ENCODE measurements around the gene KRT33A. TPM values are rescaled to one million over a fixed set of nuclear protein-coding genes. Genes with fewer than 3 reads are reported as not detected.
"Not testable (repeated sequence)": the region's sequence is repeated elsewhere in the genome, so short reads cannot be mapped to it uniquely, and the experiment has no call there.

The KRT33A gene
- polyA plus RNA-seq, 3 donors from 2014 or later: not detected

GRCh38 chr17:41382394-41382793, 31.8 kb upstream of the KRT33A start:
- Mint-ChIP-seq H3K27me3 (ENCODE audit: low read depth in 3 of 3) (peaks cover 1 to 10% (median 7%) of the 10 kb centered on the region in 3 donors), H3K36me3 (peaks cover 0 to 10% (median 4%) of the 10 kb centered on the region in 3 donors), H3K9me3 (peaks cover 5 to 14% (median 10%) of the 10 kb centered on the region in 6 donors), H3K4me3 (no peak overlapping the region), H3K4me1 (no peaks in the 10 kb centered on the region), H3K27ac (no peak overlapping the region)
- no peak for DNase-seq

- not testable (repeated sequence) for H3K27me3 Mint-ChIP-seq (ENCODE audit: low read depth in 3 of 3); H3K27ac Mint-ChIP-seq; DNase-seq; H3K4me3 Mint-ChIP-seq; H3K4me1 Mint-ChIP-seq; H3K36me3 Mint-ChIP-seq
- peaks cover 5 to 11% (median 7%) of the 10 kb centered on the region in 6 donors for H3K9me3 Mint-ChIP-seq
Observed at GRCh38 chr17:41381943-41382342, 31.3 kb upstream of the KRT33A start, which contains the start of gene KRT34. Gene KRT34 (minus strand): TSS chr17:41382306. CDS start chr17:41382246, 60 bp downstream.

- H3K27ac Mint-ChIP-seq; H3K27me3 Mint-ChIP-seq (ENCODE audit: low read depth in 3 of 3); H3K36me3 Mint-ChIP-seq: not testable (repeated sequence)
Observed at GRCh38 chr17:41380091-41380490, 29.5 kb upstream of the KRT33A start.

GRCh38 chr17:41377546-41377945, 26.9 kb upstream of the KRT33A start:
- no peak for DNase-seq
- Mint-ChIP-seq H3K27ac (no peak overlapping the region), H3K4me1 (no peaks in the 10 kb centered on the region), H3K36me3 (no peaks in the 10 kb centered on the region), H3K27me3 (ENCODE audit: low read depth in 3 of 3) (peaks cover 4 to 5% (median 5%) of the 10 kb centered on the region in 3 donors), H3K9me3 (no peaks in the 10 kb centered on the region), H3K4me3 (no peak overlapping the region)

More at GRCh38 chr17:41380091-41380490, 29.5 kb upstream of the KRT33A start:
- DNase-seq, H3K4me3 Mint-ChIP-seq, H3K4me1 Mint-ChIP-seq, H3K9me3 Mint-ChIP-seq: not testable (repeated sequence)

- no peaks in the 10 kb centered on the region for H3K36me3 Mint-ChIP-seq
- H3K27ac Mint-ChIP-seq: no peak within 1 kb of the TSS
- H3K4me3 Mint-ChIP-seq: no peak within 1 kb of the TSS
- DNase-seq: no peak
- no peaks in the 10 kb centered on the region for H3K9me3 Mint-ChIP-seq
- peaks cover 2 to 4% (median 3%) of the 10 kb centered on the region in 3 donors for H3K27me3 Mint-ChIP-seq (ENCODE audit: low read depth in 3 of 3)
- no peaks in the 10 kb centered on the region for H3K4me1 Mint-ChIP-seq
Observed at GRCh38 chr17:41369713-41370112, 19.1 kb upstream of the KRT33A start, which contains the start of gene KRT33B. Gene KRT33B (minus strand): TSS chr17:41369813. CDS start chr17:41369750, 63 bp downstream.

GRCh38 chr17:41369023-41369422, 18.4 kb upstream of the KRT33A start:
- no peak overlapping the region for H3K4me3 Mint-ChIP-seq
- no peaks in the 10 kb centered on the region for H3K9me3 Mint-ChIP-seq
- H3K27me3 Mint-ChIP-seq (ENCODE audit: low read depth in 3 of 3): peaks cover 2 to 4% (median 3%) of the 10 kb centered on the region in 3 donors
- H3K36me3 Mint-ChIP-seq: no peaks in the 10 kb centered on the region
- no peak overlapping the region for H3K27ac Mint-ChIP-seq
- H3K4me1 Mint-ChIP-seq: no peaks in the 10 kb centered on the region
- no peak for DNase-seq

- no peaks in the 10 kb centered on the region for H3K36me3 Mint-ChIP-seq
- H3K27ac Mint-ChIP-seq: no peak overlapping the region
- no peaks in the 10 kb centered on the region for H3K4me1 Mint-ChIP-seq
- peaks cover 2 to 11% (median 3%) of the 10 kb centered on the region in 3 donors for H3K27me3 Mint-ChIP-seq (ENCODE audit: low read depth in 3 of 3)
- DNase-seq: no peak
- H3K9me3 Mint-ChIP-seq: no peaks in the 10 kb centered on the region
- H3K4me3 Mint-ChIP-seq: no peak overlapping the region
Observed at GRCh38 chr17:41367426-41368075, 16.9 kb upstream of the KRT33A start.

- Mint-ChIP-seq H3K27ac (no peak overlapping the region), H3K4me1 (no peaks in the 10 kb centered on the region), H3K27me3 (ENCODE audit: low read depth in 3 of 3) (peaks cover 2 to 12% (median 5%) of the 10 kb centered on the region in 3 donors), H3K4me3 (no peak overlapping the region), H3K36me3 (no peaks in the 10 kb centered on the region), H3K9me3 (no peaks in the 10 kb centered on the region)
- DNase-seq: no peak
Observed at GRCh38 chr17:41366070-41366469, 15.4 kb upstream of the KRT33A start.

- H3K36me3 Mint-ChIP-seq: no peaks in the 10 kb centered on the region
- no peak overlapping the region for H3K27ac Mint-ChIP-seq
Observed at GRCh38 chr17:41363881-41364280, 13.3 kb upstream of the KRT33A start.

GRCh38 chr17:41360296-41360995, 9.8 kb upstream of the KRT33A start:
- peaks cover 6 to 12% (median 9%) of the 10 kb centered on the region in 3 donors for H3K27me3 Mint-ChIP-seq (ENCODE audit: low read depth in 3 of 3)
- H3K27ac Mint-ChIP-seq: no peak overlapping the region
- H3K4me3 Mint-ChIP-seq: no peak overlapping the region
- DNase-seq: no peak
- H3K4me1 Mint-ChIP-seq: no peaks in the 10 kb centered on the region
- no peaks in the 10 kb centered on the region for H3K36me3 Mint-ChIP-seq
- no peaks in the 10 kb centered on the region for H3K9me3 Mint-ChIP-seq

More at GRCh38 chr17:41363881-41364280, 13.3 kb upstream of the KRT33A start:
- H3K9me3 Mint-ChIP-seq: no peaks in the 10 kb centered on the region
- H3K4me3 Mint-ChIP-seq: no peak overlapping the region
- DNase-seq: no peak
- peaks cover under 1 to 9% (median 9%) of the 10 kb centered on the region in 3 donors for H3K27me3 Mint-ChIP-seq (ENCODE audit: low read depth in 3 of 3)
- H3K4me1 Mint-ChIP-seq: no peaks in the 10 kb centered on the region

- Mint-ChIP-seq H3K27me3 (ENCODE audit: low read depth in 3 of 3) (peaks cover 6 to 11% (median 7%) of the 10 kb centered on the region in 3 donors), H3K4me3 (no peak overlapping the region), H3K4me1 (no peaks in the 10 kb centered on the region)
Observed at GRCh38 chr17:41354536-41354935, 3.9 kb upstream of the KRT33A start.

GRCh38 chr17:41352597-41353366, 2.2 kb upstream of the KRT33A start:
- peaks cover 0 to 4% (median 0%) of the 10 kb centered on the region in 6 donors for H3K9me3 Mint-ChIP-seq
- no peak for DNase-seq
- no peak overlapping the region for H3K4me3 Mint-ChIP-seq
- no peak overlapping the region for H3K27ac Mint-ChIP-seq
- peaks cover 7 to 11% (median 8%) of the 10 kb centered on the region in 3 donors for H3K27me3 Mint-ChIP-seq (ENCODE audit: low read depth in 3 of 3)
- no peaks in the 10 kb centered on the region for H3K36me3 Mint-ChIP-seq
- no peaks in the 10 kb centered on the region for H3K4me1 Mint-ChIP-seq

More at GRCh38 chr17:41354536-41354935, 3.9 kb upstream of the KRT33A start:
- DNase-seq: no peak
- Mint-ChIP-seq H3K27ac (no peak overlapping the region), H3K36me3 (no peaks in the 10 kb centered on the region), H3K9me3 (no peaks in the 10 kb centered on the region)

- no peak overlapping the region for H3K4me3 Mint-ChIP-seq
- no peaks in the 10 kb centered on the region for H3K36me3 Mint-ChIP-seq
- DNase-seq: no peak
- H3K27me3 Mint-ChIP-seq (ENCODE audit: low read depth in 3 of 3): peaks cover 5 to 11% (median 7%) of the 10 kb centered on the region in 3 donors
- H3K4me1 Mint-ChIP-seq: no peaks in the 10 kb centered on the region
- peaks cover 0 to 4% (median 0%) of the 10 kb centered on the region in 6 donors for H3K9me3 Mint-ChIP-seq
- H3K27ac Mint-ChIP-seq: no peak overlapping the region
Observed at GRCh38 chr17:41351177-41351576, 549 bp upstream of the KRT33A start.

Data from immature natural killer cell (primary cell).